Muscle of leg (tissue), 11 donors: Measurements from ENCODE around the gene ZSWIM6. TPM values are rescaled to one million over a fixed set of nuclear protein-coding genes. Genes with fewer than 3 reads are reported as not detected.

Experiments
- DNase-seq: peaks from one replicate; pipeline ENCODE4 v3.0.0; 2013
- H3K27ac ChIP-seq: one replicate; pipeline ENCODE4 v1.5.1; 2013; ENCODE audit warnings: mild to moderate bottlenecking, low read length, control low read depth
- H3K27me3 ChIP-seq: one replicate; pipeline ENCODE4 v1.6.1; 2013; ENCODE audit warnings: low read length; ENCODE audit not compliant: control insufficient read depth, insufficient read depth
- H3K36me3 ChIP-seq: one replicate; pipeline ENCODE4 v1.6.1; 2013; ENCODE audit warnings: low read length; ENCODE audit not compliant: control insufficient read depth, insufficient read depth
- H3K4me1 ChIP-seq: one replicate; pipeline ENCODE4 v1.6.1; 2013; ENCODE audit warnings: low read length; ENCODE audit not compliant: control insufficient read depth, insufficient read depth
- H3K4me3 ChIP-seq: one replicate; pipeline ENCODE4 v1.5.1; 2013; ENCODE audit warnings: low read length, control low read depth
- H3K9me3 ChIP-seq: replicated peaks from 2 replicates; pipeline ENCODE4 v1.6.1; 2013; ENCODE audit warnings: low read depth, low read length; ENCODE audit not compliant: control insufficient read depth
- WGBS: methylation state at CpG from one replicate; pipeline ENCODE4 v1.1.5; 2013; ENCODE audit warnings: missing lambda C conversion rate; ENCODE audit not compliant: insufficient coverage; 5-methylcytosine and 5-hydroxymethylcytosine counted together
- polyA plus RNA-seq, 8 donors: library from polyadenylated mRNA; unstranded; fragments of 120-200 nt; gene quantifications; one replicate each; pipeline versions ENCODE4 v1.2.1 to v1.2.3, GENCODE V29; 2013; ENCODE audit warnings: inconsistent platforms in 1 of 8, low replicate concordance in 1 of 8; ENCODE audit not compliant: insufficient read length in 8 of 8, insufficient read depth in 1 of 8
- total RNA-seq: library from RNA; stranded (reverse); fragments of 120-200 nt; gene quantifications from one replicate; pipeline ENCODE4 v1.2.4, GENCODE V29; 2013

Gene ZSWIM6
- total and polyA plus RNA-seq, 9 donors: 4.3 to 10.2 (median 7.5) TPM

DNA sequence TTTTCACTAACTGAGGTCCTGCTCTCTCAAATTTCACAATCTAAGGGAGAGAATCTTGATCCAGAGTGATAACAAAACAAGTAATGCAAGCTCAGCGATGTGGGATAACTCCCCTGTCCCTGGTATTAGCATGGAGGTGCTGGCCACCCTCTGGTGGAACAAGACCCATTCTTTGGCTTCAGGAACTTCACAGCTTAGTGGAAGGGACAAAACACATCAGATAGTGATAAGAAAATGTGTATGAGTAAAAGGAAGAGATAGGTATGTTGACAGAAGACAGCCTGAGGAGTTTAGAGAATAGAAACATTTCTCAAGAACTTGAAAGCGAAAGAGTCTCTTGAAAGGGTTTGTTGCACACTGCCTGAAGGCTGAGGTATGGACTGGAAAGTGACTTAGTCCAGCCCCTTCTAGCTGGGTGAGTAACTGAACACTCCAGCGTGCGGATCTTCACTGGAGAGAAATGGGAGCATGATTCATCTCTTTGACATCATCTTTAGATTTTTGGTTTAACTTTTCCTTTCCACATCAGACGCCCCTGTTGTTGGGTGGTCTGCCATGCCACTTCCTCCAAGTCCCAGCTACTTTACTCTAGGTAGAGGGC lies 25.4 kb upstream of the ZSWIM6 start:
- Histone ChIP-seq H3K4me1 (peaks cover 7% of the 10 kb centered on the region), H3K4me3 (no peak overlapping the region), H3K27me3 (peaks cover 18% of the 10 kb centered on the region), H3K9me3 (no peaks in the 10 kb centered on the region), H3K27ac (no peak overlapping the region), H3K36me3 (no peaks in the 10 kb centered on the region)
- DNase-seq: no peak
- WGBS: 94% methylated on average over 2 of the region's 5 CpGs

- Histone ChIP-seq H3K27ac (no peak overlapping the region), H3K36me3 (no peaks in the 10 kb centered on the region), H3K4me1 (peaks cover 2% of the 10 kb centered on the region), H3K27me3 (peaks cover 18% of the 10 kb centered on the region), H3K4me3 (no peak overlapping the region), H3K9me3 (no peaks in the 10 kb centered on the region)
- no CpG with 5 or more reads among the region's 3 CpGs for WGBS
- no peak for DNase-seq
Observed at GRCh38 chr5:61307191-61307590, 24.9 kb upstream of the ZSWIM6 start.

- WGBS: no CpG with 5 or more reads among the region's 1 CpG
- Histone ChIP-seq H3K4me1 (peaks cover under 1% of the 10 kb centered on the region), H3K36me3 (no peaks in the 10 kb centered on the region), H3K27ac (no peak overlapping the region), H3K9me3 (no peaks in the 10 kb centered on the region), H3K27me3 (peaks cover 18% of the 10 kb centered on the region), H3K4me3 (no peak overlapping the region)
- no peak for DNase-seq
Observed at GRCh38 chr5:61307611-61308010, 24.4 kb upstream of the ZSWIM6 start.

DNA sequence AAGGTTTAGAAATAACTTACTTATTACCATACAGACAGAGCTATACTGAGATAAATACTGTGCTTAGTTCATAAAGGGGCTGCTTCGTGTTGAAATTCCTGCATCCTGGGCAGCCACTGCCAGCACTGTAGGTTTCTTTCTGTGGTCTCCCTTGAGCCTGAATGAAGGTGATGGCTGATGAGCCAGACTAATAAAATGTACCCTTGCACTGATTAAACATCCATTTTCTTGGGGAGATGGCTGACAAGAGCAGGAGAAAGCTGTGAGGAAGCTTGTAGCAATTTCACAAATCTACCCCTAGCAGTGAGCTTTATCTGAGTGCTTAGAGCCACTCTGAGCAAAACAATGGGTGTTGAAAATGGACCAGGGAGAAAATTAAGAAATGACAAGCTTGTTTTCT lies 23.3 kb upstream of the ZSWIM6 start:
- Histone ChIP-seq H3K4me3 (no peak overlapping the region), H3K27ac (no peak overlapping the region), H3K4me1 (no peaks in the 10 kb centered on the region), H3K27me3 (peaks cover 17% of the 10 kb centered on the region), H3K9me3 (no peaks in the 10 kb centered on the region), H3K36me3 (no peaks in the 10 kb centered on the region)
- WGBS: no CpG with 5 or more reads among the region's 1 CpG
- DNase-seq: no peak

- no peak overlapping the region for H3K4me3 ChIP-seq
- no peak overlapping the region for H3K27ac ChIP-seq
- WGBS: 66% methylated on average over 5 of the region's 5 CpGs
- H3K36me3 ChIP-seq: no peaks in the 10 kb centered on the region
- H3K27me3 ChIP-seq: peaks cover 13% of the 10 kb centered on the region
- no peaks in the 10 kb centered on the region for H3K9me3 ChIP-seq
- DNase-seq: no peak
- peaks cover 4% of the 10 kb centered on the region for H3K4me1 ChIP-seq
Observed at GRCh38 chr5:61309115-61309514, 22.9 kb upstream of the ZSWIM6 start.

GRCh38 chr5:61311056-61311610 lies 20.9 kb upstream of the ZSWIM6 start:
- no peak for DNase-seq
- peaks cover 4% of the 10 kb centered on the region for H3K4me1 ChIP-seq
- no peaks in the 10 kb centered on the region for H3K9me3 ChIP-seq
- H3K27me3 ChIP-seq: peaks cover 4% of the 10 kb centered on the region
- H3K27ac ChIP-seq: no peak overlapping the region
- H3K4me3 ChIP-seq: no peak overlapping the region
- H3K36me3 ChIP-seq: no peaks in the 10 kb centered on the region
- no CpG with 5 or more reads among the region's 5 CpGs for WGBS

DNA sequence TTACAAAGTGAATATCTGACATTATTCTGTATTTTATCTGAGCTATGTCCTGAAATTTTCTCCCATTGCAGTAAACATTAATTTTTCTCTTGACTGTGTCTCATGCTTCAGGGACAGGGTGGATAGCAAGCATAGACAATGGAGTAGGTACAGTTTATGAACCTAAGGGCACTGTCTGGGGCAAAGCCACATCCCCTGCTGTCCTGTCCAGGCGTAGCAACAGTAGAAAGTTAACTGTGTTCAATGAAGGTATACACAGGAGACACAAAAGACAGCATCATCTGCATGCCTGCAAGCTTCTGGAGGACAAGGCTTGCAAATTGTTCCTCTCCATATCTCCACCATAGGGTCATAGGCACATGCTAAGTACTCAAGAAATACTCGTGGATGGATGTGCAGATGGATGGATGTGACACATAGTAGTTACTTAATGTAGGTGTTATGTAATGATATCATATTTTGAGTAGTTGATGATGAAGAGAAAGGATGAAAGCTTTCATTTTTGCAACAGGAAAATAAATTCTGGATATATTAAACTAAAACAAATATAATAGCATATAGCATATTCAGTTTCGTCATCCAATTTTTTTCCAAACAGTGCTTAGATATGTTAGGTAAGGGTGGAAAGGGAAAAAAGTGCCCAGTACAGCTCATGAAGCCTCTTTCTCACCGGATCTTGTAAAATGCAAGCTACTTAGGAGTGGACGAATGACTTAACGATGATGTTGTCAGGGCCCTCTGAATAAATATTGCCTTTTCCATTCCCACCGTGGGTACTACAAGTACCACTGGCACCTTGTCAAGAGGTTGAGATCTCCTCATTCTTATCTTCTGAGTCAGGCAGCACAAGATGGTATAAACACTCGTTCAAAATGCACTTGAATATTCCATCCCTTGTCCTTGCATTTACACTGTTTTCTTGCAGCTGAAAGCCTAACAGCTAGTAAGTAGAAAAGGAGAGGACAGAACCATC lies 19.9 kb upstream of the ZSWIM6 start:
- 83% methylated on average over 5 of the region's 8 CpGs for WGBS

GRCh38 chr5:61313960-61314681 lies 17.9 kb upstream of the ZSWIM6 start:
- no peaks in the 10 kb centered on the region for H3K36me3 ChIP-seq

More for the DNA sequence above, 19.9 kb upstream of the ZSWIM6 start:
- H3K27ac ChIP-seq: no peak overlapping the region
- peaks cover 4% of the 10 kb centered on the region for H3K4me1 ChIP-seq
- no peaks in the 10 kb centered on the region for H3K9me3 ChIP-seq
- no peaks in the 10 kb centered on the region for H3K27me3 ChIP-seq
- H3K4me3 ChIP-seq: no peak overlapping the region
- H3K36me3 ChIP-seq: no peaks in the 10 kb centered on the region
- no peak for DNase-seq

GRCh38 chr5:61318376-61318775 lies 13.7 kb upstream of the ZSWIM6 start:
- Histone ChIP-seq H3K27ac (no peak overlapping the region), H3K9me3 (no peaks in the 10 kb centered on the region), H3K4me1 (peaks cover 11% of the 10 kb centered on the region), H3K27me3 (no peaks in the 10 kb centered on the region), H3K36me3 (no peaks in the 10 kb centered on the region), H3K4me3 (no peak overlapping the region)
- no peak for DNase-seq
- 86% methylated on average over 1 of the region's 3 CpGs for WGBS

More at GRCh38 chr5:61313960-61314681, 17.9 kb upstream of the ZSWIM6 start:
- Histone ChIP-seq H3K27ac (no peak overlapping the region), H3K4me3 (no peak overlapping the region), H3K27me3 (no peaks in the 10 kb centered on the region), H3K4me1 (peaks cover 4% of the 10 kb centered on the region), H3K9me3 (no peaks in the 10 kb centered on the region)
- no CpG with 5 or more reads among the region's 1 CpG for WGBS
- peak; percentile 68 for DNase-seq
